GM12875 (cell line): Measurements from ENCODE around the gene NOC2L.
"Not testable (repeated sequence)": the region's sequence is repeated elsewhere in the genome, so short reads cannot be mapped to it uniquely, and the experiment has no call there.

ENCODE experiments used
- H3K4me3 ChIP-seq: one replicate; pipeline ENCODE4 v1.5.1; 2011; ENCODE audit warnings: low read depth, low read length, control low read depth
- CTCF ChIP-seq: IDR thresholded peaks from 2 replicates; pipeline ENCODE4 v1.5.1; 2011; ENCODE audit warnings: low read depth, mild to moderate bottlenecking, control low read depth, inconsistent platforms, low read length, moderate library complexity, borderline replicate concordance; ENCODE audit not compliant: insufficient read depth

The NOC2L gene

GRCh38 chr1:903305-903704 lies 55.8 kb downstream of the NOC2L start:
- no peak overlapping the region for H3K4me3 ChIP-seq
- TF ChIP-seq CTCF: no peak

DNA sequence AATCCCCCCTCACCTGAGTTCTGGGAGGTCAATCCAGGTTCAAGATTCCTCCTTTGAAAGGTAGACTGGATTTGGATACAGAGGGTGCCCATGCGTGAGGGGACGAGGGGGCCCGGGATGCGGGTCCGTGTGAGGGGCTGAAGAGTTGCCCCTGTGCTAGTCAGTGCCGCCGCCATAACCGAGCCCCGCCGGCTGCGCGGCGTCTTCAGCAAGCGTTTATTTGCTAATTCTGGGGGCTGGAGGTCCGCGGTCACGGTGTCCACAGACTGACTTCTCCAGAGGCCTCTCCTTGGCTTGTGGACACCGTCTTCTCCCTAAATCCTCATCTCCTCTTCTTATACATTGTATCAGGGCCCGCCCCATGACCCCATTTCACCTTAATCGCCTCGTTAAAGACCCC lies 56.3 kb downstream of the NOC2L start:
- H3K4me3 ChIP-seq: no peak overlapping the region
- TF ChIP-seq CTCF: no peak

DNA sequence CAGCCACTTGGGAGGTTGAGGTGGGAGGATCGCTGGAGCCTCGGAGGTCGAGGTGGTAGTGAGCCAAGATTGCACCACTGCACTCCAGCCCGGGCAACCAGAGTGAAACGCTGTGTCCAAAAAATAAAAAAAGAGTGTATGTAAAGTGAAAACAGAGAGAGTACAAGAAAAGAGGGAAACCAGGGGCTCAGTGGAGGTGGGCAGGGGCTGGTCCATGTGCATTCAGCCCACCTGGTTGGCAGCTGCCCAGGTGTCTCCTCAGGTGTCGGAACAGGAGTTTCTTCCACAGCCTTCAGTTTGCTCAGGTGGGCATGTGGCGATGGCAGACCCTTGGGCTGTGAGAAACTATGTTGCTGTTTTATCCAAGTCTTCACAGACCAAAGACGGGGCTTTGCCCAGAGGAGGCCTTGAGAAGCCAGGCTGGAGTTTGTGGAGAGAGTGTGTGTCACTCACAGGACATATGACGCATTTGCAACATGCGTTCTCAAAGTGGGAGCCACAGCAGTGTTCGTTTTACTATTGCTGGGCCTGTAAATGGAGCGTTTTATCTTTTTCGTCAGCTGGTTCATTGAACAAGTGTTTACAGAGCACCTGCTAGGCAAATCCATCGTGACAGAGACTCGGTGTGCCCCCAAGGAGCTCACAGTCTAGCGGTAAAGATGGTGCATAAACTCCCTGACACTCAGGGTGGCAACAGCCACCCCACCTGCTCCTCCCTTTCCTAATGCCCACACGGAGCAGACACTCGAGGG lies 57.8 kb downstream of the NOC2L start:
- TF ChIP-seq CTCF: no peak
- no peak overlapping the region for H3K4me3 ChIP-seq

DNA sequence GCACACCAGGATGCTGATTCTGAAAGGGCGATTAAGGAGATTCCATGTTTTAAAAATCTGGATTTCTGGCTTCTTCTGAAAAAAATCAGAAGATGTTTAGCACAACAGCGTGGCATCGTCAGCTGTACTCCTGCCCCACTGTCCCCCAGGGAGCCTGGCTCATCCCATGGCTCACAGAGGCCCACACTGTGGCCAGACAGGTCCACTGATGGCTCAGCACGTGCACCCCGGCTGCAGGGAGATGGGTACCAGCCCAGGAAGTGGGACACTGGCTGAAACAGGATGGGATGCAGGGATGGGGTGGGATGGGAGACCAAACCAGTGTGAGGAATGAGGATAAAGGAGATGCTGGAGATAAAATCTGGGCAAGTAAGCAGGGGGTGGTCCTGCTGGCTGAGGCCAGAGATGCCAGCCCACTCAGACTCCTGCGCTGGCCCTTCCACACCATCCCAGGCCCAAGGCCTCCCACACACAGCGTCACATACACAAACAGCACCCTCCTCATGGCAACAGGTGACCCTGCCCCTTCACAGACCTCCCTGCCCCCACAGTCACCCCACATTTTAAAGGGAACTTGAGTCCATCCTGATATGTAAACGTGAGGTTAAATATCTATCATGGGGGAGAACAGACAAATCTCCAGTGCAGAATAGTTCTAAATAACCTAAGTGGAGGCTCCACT lies 59.3 kb downstream of the NOC2L start:
- H3K4me3 ChIP-seq: no peak overlapping the region
- no peak for TF ChIP-seq CTCF

DNA sequence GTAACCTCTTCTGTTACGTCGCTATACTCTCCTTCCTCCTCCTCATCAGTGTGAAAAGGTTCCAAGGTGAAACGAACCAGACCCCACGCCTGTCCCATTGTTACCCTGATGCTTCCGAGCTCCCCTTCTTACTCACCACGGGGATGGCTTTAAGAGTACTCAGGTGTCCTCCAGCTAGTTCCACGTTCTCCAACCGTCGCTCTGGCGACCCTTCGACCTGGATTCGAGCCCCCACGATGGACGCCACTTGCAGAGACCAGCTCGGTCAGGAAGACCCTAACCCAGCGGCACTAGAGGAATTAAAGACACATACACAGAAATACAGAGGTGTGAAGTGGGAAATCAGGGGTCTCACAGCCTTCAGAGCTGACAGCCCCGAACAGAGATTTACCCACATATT lies 61.1 kb downstream of the NOC2L start:
- not testable (repeated sequence) for H3K4me3 ChIP-seq

GRCh38 chr1:897226-897625 lies 61.8 kb downstream of the NOC2L start:
- no peak overlapping the region for H3K4me3 ChIP-seq
- TF ChIP-seq CTCF: no peak
